RWPE2 (cell line): Measurements from ENCODE around the gene SLC25A41.
A peak's percentile ranks its signal among the peaks of the same experiment; 100 is the strongest.

Source experiments
- ATAC-seq: fragments of 200-7000 bp; cut with Tn5 transposase; 3 replicates; pipeline ENCODE4 v1.9.1; 2021; ENCODE audit warnings: low read depth
- DNase-seq: peaks from one replicate; pipeline ENCODE4 v3.0.0-alpha.2; 2020; ENCODE audit warnings: low spot score
- H3K27ac ChIP-seq: fragments of 450-650 bp; 2 replicates; pipeline ENCODE4 v1.5.1; 2017; ENCODE audit warnings: mild to moderate bottlenecking; ENCODE audit not compliant: poor library complexity, severe bottlenecking
- H3K27me3 ChIP-seq: fragments of 250-450 bp; sonication (Bioruptor Pico); 2 replicates; pipeline ENCODE4 v1.5.1; 2021; ENCODE audit warnings: mild to moderate bottlenecking, moderate library complexity; ENCODE audit not compliant: insufficient read depth, poor library complexity, severe bottlenecking
- H3K36me3 ChIP-seq: fragments of 250-450 bp; sonication (Bioruptor Pico); 2 replicates; pipeline ENCODE4 v1.5.1; 2020; ENCODE audit warnings: low read depth, mild to moderate bottlenecking, moderate library complexity
- H3K4me1 ChIP-seq: fragments of 250-450 bp; sonication (Bioruptor Pico); 2 replicates; pipeline ENCODE4 v1.5.1; 2021; ENCODE audit warnings: mild to moderate bottlenecking, moderate library complexity; ENCODE audit not compliant: insufficient read depth, poor library complexity, severe bottlenecking
- H3K4me3 ChIP-seq: fragments of 250-450 bp; sonication (Bioruptor Pico); 2 replicates; pipeline ENCODE4 v1.5.1; 2021; ENCODE audit warnings: mild to moderate bottlenecking, moderate library complexity; ENCODE audit not compliant: severe bottlenecking
- H3K9me3 ChIP-seq: fragments of 250-450 bp; sonication (Bioruptor Pico); 2 replicates; pipeline ENCODE4 v1.5.1; 2021; ENCODE audit warnings: mild to moderate bottlenecking, moderate library complexity; ENCODE audit not compliant: severe bottlenecking
- TF ChIP-seq, protein P1 (sequence below): fragments of 450-650 bp; IDR thresholded peaks from one replicate; pipeline ENCODE4 v1.5.1; 2017; ENCODE audit warnings: mild to moderate bottlenecking, moderate library complexity; ENCODE audit not compliant: poor library complexity, severe bottlenecking

Gene SLC25A41

DNA sequence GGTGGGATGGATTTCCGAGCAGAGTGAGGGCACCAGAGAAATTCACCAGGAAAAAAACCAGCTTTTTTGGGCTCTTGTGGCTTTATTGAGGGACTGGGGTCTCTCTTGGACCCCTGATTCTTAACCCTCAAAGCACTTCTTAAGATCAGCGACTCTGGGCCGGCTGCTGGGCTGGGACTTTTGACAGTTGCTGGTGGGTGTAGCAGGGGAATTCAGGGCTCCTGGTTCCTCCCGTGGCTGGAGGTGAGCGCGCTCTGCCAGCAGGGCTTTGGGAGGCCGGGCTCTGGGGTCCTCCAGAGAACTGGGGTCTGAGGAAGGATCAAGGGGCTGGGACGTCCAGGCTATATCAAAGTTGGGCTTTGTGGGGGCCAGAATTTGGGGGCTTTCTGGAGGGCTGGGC is 33.8 kb upstream of the SLC25A41 start:
- no peak for ATAC-seq
- H3K4me1 ChIP-seq, result no peaks in the 10 kb centered on the region
- no peak overlapping the region for H3K4me3 ChIP-seq
- H3K36me3 ChIP-seq, result no peaks in the 10 kb centered on the region
- DNase-seq, result no peak
- H3K27me3 ChIP-seq, result no peaks in the 10 kb centered on the region
- no peak overlapping the region for H3K27ac ChIP-seq
- TF ChIP-seq, protein P1, sequence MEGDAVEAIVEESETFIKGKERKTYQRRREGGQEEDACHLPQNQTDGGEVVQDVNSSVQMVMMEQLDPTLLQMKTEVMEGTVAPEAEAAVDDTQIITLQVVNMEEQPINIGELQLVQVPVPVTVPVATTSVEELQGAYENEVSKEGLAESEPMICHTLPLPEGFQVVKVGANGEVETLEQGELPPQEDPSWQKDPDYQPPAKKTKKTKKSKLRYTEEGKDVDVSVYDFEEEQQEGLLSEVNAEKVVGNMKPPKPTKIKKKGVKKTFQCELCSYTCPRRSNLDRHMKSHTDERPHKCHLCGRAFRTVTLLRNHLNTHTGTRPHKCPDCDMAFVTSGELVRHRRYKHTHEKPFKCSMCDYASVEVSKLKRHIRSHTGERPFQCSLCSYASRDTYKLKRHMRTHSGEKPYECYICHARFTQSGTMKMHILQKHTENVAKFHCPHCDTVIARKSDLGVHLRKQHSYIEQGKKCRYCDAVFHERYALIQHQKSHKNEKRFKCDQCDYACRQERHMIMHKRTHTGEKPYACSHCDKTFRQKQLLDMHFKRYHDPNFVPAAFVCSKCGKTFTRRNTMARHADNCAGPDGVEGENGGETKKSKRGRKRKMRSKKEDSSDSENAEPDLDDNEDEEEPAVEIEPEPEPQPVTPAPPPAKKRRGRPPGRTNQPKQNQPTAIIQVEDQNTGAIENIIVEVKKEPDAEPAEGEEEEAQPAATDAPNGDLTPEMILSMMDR, result no peak
- no peaks in the 10 kb centered on the region for H3K9me3 ChIP-seq

DNA sequence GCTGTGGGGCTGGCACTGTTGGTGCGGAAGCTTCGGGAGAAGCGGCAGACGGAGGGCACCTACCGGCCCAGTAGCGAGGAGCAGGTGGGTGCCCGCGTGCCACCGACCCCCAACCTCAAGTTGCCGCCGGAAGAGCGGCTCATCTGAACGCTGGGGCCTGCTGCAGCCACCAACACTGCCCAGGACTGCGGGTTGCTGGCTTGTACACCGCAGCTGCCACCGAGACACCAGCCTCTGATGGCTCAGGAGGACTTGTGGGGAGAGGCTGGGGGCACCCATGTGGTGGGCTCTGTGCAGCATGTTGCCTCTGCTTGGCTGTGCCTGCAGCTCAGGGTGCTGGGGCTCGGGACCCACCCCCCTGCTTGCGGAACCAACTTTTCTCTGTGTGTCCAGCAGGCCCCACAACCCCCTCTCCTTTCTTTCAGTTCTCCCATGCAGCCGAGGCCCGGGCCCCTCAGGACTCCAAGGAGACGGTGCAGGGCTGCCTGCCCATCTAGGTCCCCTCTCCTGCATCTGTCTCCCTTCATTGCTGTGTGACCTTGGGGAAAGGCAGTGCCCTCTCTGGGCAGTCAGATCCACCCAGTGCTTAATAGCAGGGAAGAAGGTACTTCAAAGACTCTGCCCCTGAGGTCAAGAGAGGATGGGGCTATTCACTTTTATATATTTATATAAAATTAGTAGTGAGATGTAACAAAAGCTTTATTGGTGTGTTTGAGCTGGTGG is 33.1 kb upstream of the SLC25A41 start:
- Histone ChIP-seq H3K27ac (no peak overlapping the region), H3K9me3 (no peaks in the 10 kb centered on the region), H3K4me1 (no peaks in the 10 kb centered on the region), H3K4me3 (no peak overlapping the region), H3K36me3 (no peaks in the 10 kb centered on the region), H3K27me3 (no peaks in the 10 kb centered on the region)
- DNase-seq (no peak), ATAC-seq (no peak)
- TF ChIP-seq, protein P1, result no peak

DNA sequence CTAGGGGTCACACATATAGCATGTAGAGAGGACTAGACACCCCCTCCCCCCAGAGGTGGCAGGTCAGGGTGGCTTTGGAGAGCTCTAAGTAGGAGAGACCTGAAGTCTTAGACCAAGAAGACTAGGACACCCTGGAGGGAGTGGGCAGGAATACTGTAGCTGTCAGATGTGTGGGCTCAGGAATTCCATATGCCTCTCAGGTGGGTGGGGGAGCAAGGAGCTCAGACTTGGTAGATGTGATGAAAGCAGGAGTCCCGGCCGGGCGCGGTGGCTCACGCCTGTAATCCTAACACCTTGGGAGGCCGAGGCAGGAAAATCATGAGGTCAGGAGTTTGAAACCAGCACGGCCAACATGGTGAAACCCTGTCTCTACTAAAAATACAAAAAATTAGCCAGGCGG is 32.1 kb upstream of the SLC25A41 start:
- no peaks in the 10 kb centered on the region for H3K27me3 ChIP-seq
- no peaks in the 10 kb centered on the region for H3K4me1 ChIP-seq
- no peaks in the 10 kb centered on the region for H3K36me3 ChIP-seq
- no peak overlapping the region for H3K4me3 ChIP-seq
- H3K9me3 ChIP-seq, result no peaks in the 10 kb centered on the region
- ATAC-seq (no peak), DNase-seq (no peak)
- H3K27ac ChIP-seq, result no peak overlapping the region
- TF ChIP-seq, protein P1, result no peak

DNA sequence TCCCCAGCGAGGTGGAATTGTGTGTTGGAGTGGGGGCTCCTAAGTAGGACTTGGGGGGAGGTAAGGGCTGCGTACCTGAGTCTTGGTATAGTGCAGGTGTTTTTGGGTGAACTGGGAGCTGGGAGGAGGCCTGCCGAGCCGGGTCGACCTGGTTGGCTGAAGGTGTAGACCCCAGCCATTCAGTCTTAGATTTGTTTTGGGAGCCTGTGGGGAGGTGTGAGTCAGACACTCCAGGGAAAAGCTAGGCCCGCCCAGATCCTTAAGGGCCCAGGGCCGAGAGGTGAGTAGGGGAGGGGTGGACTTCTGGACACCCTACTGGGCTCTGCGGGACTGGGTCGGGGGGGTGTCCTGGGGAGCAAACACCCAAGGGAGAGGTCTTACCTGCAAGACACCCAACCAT is 31.4 kb upstream of the SLC25A41 start:
- H3K27me3 ChIP-seq, result no peaks in the 10 kb centered on the region
- peak overlapping the region; percentile 68 for H3K4me3 ChIP-seq
- H3K4me1 ChIP-seq, result no peaks in the 10 kb centered on the region
- H3K9me3 ChIP-seq, result no peaks in the 10 kb centered on the region
- no peak overlapping the region for H3K27ac ChIP-seq
- TF ChIP-seq, protein P1, result no peak
- ATAC-seq, result no peak
- DNase-seq, result no peak
- H3K36me3 ChIP-seq, result no peaks in the 10 kb centered on the region
